ENCODE results near the gene LAMA3. TPM values are rescaled to one million over a fixed set of nuclear protein-coding genes. Genes with fewer than 3 reads are reported as not detected.

Gene LAMA3
- polyA plus RNA-seq, 1 experiment: 0.32 TPM

DNA sequence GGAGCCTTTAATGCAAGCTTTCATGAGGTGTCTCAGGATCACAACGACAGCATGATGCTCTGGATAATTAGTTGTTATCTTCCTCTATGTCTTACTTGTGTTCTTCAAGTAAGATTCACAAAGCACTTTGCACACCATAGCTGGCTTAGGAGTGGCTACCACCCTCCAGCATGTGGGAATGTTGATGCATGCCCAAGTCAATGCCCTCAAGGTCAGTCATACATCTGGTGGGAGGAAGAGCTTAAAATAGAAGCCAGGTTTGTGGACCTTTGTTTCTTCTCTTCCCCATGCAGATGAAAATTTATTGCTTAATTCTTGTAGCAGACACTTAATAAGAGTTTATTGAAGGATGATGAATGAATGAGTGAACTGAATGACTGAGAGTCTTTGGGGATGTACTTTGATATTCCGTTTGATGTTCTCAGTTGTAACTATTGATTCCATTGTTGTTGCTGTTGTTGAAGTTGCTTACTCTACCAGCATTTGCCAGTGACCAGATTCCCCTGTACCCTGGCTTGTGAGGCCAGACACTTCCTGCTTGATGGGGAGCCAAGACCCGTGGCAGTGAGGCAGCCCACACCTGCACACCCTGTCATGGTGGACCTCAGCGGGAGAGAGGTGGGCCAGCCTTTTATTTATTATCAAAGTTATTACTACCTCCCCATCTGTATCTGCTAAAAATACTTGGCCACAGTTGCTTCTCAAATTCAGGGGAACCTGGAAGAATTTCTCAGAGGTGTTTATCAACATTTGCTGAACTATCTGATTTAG, 137.8 kb downstream of the LAMA3 start:
- Histone ChIP-seq H3K9me3 (ENCODE audit: control insufficient read depth, insufficient read depth, low read length) (no peaks in the 10 kb centered on the region), H3K4me3 (ENCODE audit: low read depth, low read length) (no peak overlapping the region), H3K27ac (ENCODE audit: low read depth, low read length) (no peak overlapping the region), H3K27me3 (ENCODE audit: control insufficient read depth, insufficient read depth, low read length) (peaks cover 8% of the 10 kb centered on the region)
- ChIA-PET CTCF (interaction anchor here (1.0 kb wide), 1 partner anchor 91 kb away, joined by 3 read pairs; no protein-coding TSS in a partner anchor), POLR2A (no interaction called here)
- DNase-seq (ENCODE audit: low read depth, low spot score): no peak
- TF ChIP-seq, protein P1, sequence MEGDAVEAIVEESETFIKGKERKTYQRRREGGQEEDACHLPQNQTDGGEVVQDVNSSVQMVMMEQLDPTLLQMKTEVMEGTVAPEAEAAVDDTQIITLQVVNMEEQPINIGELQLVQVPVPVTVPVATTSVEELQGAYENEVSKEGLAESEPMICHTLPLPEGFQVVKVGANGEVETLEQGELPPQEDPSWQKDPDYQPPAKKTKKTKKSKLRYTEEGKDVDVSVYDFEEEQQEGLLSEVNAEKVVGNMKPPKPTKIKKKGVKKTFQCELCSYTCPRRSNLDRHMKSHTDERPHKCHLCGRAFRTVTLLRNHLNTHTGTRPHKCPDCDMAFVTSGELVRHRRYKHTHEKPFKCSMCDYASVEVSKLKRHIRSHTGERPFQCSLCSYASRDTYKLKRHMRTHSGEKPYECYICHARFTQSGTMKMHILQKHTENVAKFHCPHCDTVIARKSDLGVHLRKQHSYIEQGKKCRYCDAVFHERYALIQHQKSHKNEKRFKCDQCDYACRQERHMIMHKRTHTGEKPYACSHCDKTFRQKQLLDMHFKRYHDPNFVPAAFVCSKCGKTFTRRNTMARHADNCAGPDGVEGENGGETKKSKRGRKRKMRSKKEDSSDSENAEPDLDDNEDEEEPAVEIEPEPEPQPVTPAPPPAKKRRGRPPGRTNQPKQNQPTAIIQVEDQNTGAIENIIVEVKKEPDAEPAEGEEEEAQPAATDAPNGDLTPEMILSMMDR (IDR thresholded peaks at IDR 0.05; ENCODE audit: low read depth, low read length): no peak

DNA sequence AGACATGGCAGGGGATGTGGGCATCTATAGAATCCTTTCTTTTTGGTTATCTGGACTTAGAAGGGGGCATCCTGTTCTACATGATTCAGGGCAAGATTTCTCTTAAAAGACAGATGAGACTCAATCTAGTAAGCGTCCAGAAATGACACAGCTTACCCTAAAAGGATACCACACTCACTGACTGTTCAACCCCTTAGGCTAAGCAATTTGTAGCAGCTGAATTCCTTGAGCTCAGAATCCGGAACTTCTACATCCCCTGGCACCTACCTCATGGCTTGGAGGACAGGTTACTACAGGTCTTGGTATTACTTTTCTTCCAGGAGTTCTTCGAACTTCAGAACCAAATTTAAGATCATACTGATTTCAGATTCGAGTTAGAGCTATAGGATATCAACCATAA, 138.4 kb downstream of the LAMA3 start:
- CTCF ChIA-PET: no interaction called here
- no peak for DNase-seq (ENCODE audit: low read depth, low spot score)
- no peak overlapping the region for H3K4me3 ChIP-seq (ENCODE audit: low read depth, low read length)
- no peak overlapping the region for H3K27ac ChIP-seq (ENCODE audit: low read depth, low read length)
- POLR2A ChIA-PET: no interaction called here
- no peaks in the 10 kb centered on the region for H3K9me3 ChIP-seq (ENCODE audit: control insufficient read depth, insufficient read depth, low read length)
- H3K27me3 ChIP-seq (ENCODE audit: control insufficient read depth, insufficient read depth, low read length): peaks cover 11% of the 10 kb centered on the region
- TF ChIP-seq, protein P1 (IDR thresholded peaks at IDR 0.05; ENCODE audit: low read depth, low read length): no peak

DNA sequence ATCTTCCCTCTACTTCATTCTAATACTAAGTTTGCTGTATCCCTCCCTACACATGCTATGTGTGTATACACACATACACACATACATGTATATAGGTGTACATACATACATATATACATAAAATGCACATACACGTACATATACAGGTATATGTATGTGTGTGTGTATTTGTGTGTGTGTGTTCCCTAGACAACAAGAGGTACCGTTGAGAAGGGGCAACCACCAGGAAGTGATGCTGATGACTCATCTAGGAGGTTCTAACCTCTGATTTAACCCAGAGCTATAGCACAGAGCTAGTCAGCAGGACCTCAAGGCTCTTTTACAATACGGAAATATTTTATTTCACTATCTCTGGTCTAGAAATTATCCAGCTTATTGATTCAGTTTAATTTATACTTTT, 139.2 kb downstream of the LAMA3 start:
- no peak for DNase-seq (ENCODE audit: low read depth, low spot score)
- no peaks in the 10 kb centered on the region for H3K9me3 ChIP-seq (ENCODE audit: control insufficient read depth, insufficient read depth, low read length)
- ChIA-PET CTCF (interaction anchor here (0.6 kb wide), 1 partner anchor 13 kb away, joined by 3 read pairs; no protein-coding TSS in a partner anchor), POLR2A (no interaction called here)
- TF ChIP-seq, protein P1 (IDR thresholded peaks at IDR 0.05; ENCODE audit: low read depth, low read length): no peak
- H3K27me3 ChIP-seq (ENCODE audit: control insufficient read depth, insufficient read depth, low read length): peaks cover 11% of the 10 kb centered on the region
- no peak overlapping the region for H3K27ac ChIP-seq (ENCODE audit: low read depth, low read length)
- no peak overlapping the region for H3K4me3 ChIP-seq (ENCODE audit: low read depth, low read length)

DNA sequence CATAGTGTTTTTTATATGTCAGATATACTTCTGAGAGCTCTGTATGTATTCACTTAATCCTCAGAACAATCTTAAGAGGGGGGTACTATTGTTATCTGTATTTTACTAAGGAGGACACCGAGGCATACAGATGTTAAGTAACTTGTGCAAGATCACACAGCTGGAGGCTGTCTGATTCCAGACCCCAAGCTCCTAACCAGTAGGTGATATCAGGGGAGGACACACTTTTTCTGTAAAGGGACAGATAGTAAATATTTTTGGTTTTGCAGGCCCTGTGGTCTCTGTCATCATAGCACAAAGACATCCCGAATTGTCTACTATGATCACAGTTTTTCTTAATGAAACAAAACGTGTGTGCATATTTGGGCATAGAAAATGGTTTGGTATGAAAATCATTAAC, 143.7 kb downstream of the LAMA3 start:
- ChIA-PET CTCF (no interaction called here), POLR2A (no interaction called here)
- no peak for DNase-seq (ENCODE audit: low read depth, low spot score)
- no peaks in the 10 kb centered on the region for H3K9me3 ChIP-seq (ENCODE audit: control insufficient read depth, insufficient read depth, low read length)
- H3K27ac ChIP-seq (ENCODE audit: low read depth, low read length): no peak overlapping the region
- H3K27me3 ChIP-seq (ENCODE audit: control insufficient read depth, insufficient read depth, low read length): peaks cover 3% of the 10 kb centered on the region
- no peak overlapping the region for H3K4me3 ChIP-seq (ENCODE audit: low read depth, low read length)
- TF ChIP-seq, protein P1 (IDR thresholded peaks at IDR 0.05; ENCODE audit: low read depth, low read length): no peak

DNA sequence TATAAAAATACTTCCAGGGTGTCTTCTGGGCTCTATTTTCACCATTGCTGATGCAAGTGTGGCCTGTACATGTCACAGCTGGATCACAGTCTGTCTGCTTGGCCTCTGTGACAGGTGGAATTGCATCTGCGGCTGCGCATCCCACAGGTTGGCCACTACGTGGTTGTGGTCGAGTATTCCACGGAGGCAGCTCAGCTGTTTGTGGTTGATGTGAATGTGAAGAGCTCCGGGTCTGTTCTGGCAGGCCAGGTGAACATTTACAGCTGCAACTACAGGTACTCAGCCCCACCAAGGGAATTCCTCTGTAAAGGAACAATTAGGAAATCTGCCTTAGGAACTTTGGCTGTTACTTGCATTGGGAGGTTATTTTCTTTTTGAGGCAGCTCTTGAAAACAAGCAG, 144.5 kb downstream of the LAMA3 start:
- H3K27me3 ChIP-seq (ENCODE audit: control insufficient read depth, insufficient read depth, low read length): peaks cover 3% of the 10 kb centered on the region
- no peak overlapping the region for H3K4me3 ChIP-seq (ENCODE audit: low read depth, low read length)
- no peak for DNase-seq (ENCODE audit: low read depth, low spot score)
- TF ChIP-seq, protein P1 (IDR thresholded peaks at IDR 0.05; ENCODE audit: low read depth, low read length): no peak
- ChIA-PET POLR2A (no interaction called here), CTCF (no interaction called here)
- no peak overlapping the region for H3K27ac ChIP-seq (ENCODE audit: low read depth, low read length)
- no peaks in the 10 kb centered on the region for H3K9me3 ChIP-seq (ENCODE audit: control insufficient read depth, insufficient read depth, low read length)

Data from AG04450 (cell line).